B cell (primary cell): Measurements from ENCODE around the gene PPP1R9A.

Experiments
- CTCF ChIP-seq: fragments of 200-600 bp; IDR thresholded peaks from one replicate; pipeline ENCODE4 v1.8.0; 2022; ENCODE audit warnings: antibody characterized with exemption, mild to moderate bottlenecking
- EZH2 ChIP-seq: IDR thresholded peaks from 2 replicates; pipeline ENCODE4 v1.6.1; 2012; ENCODE audit warnings: borderline replicate concordance, low read depth, mild to moderate bottlenecking, moderate library complexity, low read length; ENCODE audit not compliant: insufficient read depth, poor library complexity, severe bottlenecking

GRCh38 chr7:94955807-94956206 is 48.4 kb downstream of the PPP1R9A start:
- TF ChIP-seq CTCF: no peak
- TF ChIP-seq EZH2: no peak
